ENCODE results near the gene PCDHGA7.
A peak's percentile ranks its signal among the peaks of the same experiment; 100 is the strongest.
"Not testable (repeated sequence)": the region's sequence is repeated elsewhere in the genome, so short reads cannot be mapped to it uniquely, and the experiment has no call there.

Gene PCDHGA7

DNA sequence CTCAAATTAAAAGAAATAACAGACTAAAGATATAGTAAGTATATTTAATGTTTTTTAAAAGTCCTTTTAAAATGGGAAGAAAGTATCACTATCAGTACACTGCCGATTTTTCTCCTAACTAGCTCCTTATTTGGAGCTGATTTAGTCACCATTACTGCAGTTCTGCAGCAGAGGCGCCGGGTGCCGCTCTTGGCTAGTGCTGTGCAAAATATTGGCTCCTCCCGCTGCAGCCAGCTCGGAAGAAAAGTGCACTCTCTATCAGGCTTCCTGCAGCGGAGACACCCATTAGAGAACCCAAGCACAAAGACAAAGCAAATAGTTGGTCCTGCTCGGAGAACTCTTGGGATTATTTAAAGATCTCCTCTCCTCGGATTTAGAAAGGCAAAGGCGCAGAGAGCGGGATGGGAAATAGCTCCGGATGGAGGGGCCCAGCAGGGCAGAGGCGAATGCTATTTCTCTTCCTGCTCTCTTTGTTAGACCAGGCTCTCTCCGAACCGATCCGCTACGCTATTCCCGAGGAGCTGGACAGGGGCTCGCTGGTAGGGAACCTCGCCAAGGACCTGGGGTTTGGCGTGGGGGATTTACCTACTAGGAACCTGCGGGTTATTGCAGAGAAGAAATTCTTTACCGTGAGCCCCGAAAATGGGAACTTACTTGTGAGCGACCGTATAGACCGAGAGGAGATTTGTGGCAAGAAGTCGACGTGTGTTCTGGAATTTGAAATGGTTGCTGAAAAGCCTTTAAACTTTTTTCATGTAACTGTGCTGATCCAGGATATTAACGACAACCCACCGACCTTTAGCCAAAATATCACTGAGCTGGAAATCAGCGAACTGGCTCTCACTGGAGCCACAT lies 12.3 kb upstream of the PCDHGA7 start, which contains the start of gene PCDHGB3:
PCDHGB3 (plus strand) TSS at position 249 of the 855 bp plus-strand sequence; CDS start at position 402, 153 bp downstream.
- peak; percentile 35 for DNase-seq

GRCh38 chr5:141371572-141372475 lies 10.7 kb upstream of the PCDHGA7 start:
- DNase-seq, result no peak

DNA sequence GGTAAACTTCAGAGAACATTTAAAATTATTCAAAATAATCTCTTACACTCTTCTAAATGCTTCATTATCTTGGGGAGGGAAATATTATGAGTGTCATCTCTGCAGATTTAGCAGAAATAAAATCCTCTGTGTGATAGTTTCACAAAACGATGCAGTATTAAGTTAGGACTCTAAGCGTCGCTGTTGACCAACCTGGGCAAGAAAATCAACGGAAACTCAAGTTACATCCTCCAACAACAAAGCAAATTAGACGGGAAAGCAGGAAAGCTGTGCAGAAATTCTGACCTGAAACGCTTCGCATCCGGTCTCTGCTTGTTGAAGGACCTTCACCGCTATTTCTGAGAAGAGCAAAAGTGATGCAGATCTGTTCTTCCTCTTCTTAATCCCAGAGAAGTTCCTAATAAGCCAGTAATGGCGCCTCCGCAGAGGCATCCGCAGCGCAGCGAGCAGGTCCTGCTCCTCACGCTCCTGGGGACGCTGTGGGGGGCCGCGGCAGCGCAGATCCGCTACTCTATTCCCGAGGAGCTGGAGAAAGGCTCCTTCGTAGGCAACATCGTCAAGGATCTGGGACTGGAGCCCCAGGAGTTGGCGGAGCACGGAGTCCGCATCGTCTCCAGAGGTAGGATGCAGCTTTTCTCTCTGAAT lies 8.7 kb upstream of the PCDHGA7 start, which contains the start of gene PCDHGA6:
PCDHGA6 (plus strand) TSS at position 219 of the 645 bp plus-strand sequence; CDS start at position 412, 193 bp downstream.
- DNase-seq, result no peak

DNA sequence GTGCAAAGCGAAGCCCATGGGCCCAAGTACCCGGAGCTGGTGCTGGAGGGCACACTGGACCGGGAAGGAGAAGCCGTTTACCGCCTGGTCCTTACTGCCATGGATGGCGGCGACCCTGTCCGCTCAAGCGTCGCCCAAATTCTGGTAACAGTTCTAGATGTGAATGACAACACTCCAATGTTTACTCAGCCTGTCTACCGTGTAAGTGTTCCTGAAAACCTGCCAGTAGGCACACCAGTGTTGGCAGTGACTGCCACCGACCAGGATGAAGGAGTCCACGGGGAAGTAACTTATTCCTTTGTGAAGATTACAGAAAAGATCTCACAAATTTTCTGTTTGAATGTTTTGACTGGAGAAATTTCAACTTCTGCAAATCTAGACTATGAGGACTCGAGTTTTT lies 7.9 kb upstream of the PCDHGA7 start:
- no peak for DNase-seq

GRCh38 chr5:141375444-141376155 lies 6.9 kb upstream of the PCDHGA7 start:
- DNase-seq, result not testable (repeated sequence)

DNA sequence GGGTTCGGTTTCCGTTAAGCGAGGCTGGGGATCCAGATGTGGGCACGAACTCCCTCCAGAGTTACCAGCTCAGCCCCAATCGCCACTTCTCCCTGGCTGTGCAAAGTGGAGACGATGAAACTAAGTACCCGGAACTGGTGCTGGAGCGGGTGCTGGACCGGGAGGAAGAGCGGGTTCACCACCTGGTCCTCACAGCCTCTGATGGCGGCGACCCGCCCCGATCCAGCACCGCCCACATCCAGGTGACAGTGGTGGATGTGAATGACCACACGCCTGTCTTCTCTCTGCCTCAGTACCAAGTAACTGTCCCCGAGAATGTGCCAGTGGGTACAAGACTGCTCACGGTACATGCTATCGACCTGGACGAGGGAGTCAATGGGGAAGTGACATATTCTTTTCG lies 803 bp downstream of the PCDHGA7 start:
- DNase-seq, result no peak

GRCh38 chr5:141384471-141385267 lies 2.1 kb downstream of the PCDHGA7 start:
- no peak for DNase-seq

GRCh38 chr5:141387557-141388311 lies 5.2 kb downstream of the PCDHGA7 start, which contains the start of gene PCDHGB4:
PCDHGB4 (plus strand) TSS chr5:141387698; CDS start chr5:141387885, 187 bp downstream.
- DNase-seq, result peak; percentile 39

DNA sequence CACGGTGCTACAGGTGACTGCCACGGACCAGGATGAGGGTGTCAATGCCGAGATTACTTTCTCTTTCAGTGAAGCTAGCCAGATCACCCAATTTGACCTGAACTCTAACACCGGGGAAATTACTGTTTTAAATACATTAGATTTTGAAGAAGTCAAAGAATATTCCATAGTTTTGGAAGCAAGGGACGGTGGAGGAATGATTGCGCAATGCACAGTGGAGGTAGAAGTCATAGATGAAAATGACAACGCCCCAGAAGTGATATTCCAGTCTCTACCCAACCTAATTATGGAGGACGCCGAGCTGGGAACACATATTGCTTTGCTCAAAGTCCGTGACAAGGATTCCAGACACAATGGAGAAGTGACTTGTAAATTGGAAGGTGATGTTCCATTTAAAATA lies 6.1 kb downstream of the PCDHGA7 start:
- no peak for DNase-seq

- DNase-seq, result no peak
Observed at GRCh38 chr5:141389153-141390042, 6.9 kb downstream of the PCDHGA7 start.

DNA sequence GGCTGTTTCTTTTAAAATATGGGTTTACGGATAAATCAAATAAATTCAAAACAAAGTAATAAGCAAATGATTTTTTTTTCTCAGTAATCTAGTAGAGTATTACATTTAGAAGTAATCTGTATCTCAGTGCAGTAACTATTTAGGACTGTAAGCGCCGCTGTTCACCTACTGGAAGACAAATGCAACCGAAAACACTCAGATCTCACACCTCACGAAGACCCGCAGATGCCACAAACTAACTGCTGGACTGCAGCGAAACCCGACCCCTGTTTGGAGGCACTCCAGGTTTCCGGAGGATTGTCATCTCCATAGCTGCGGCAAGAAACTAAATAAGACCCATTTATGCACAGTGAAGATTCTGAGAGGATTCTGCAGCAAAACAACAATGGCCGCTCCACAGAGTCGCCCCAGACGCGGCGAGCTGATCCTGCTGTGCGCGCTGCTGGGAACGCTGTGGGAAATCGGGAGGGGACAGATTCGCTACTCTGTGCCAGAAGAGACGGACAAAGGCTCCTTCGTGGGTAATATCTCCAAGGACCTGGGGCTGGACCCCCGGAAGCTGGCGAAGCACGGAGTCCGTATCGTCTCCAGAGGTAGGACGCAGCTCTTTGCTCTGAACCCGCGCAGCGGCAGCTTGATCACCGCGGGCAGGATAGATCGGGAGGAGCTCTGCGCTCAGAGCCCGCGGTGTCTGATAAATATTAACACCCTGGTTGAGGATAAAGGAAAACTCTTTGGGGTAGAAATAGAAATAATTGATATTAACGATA lies 10.1 kb downstream of the PCDHGA7 start, which contains the start of gene PCDHGA8:
PCDHGA8 (plus strand) TSS at position 205 of the 770 bp plus-strand sequence; CDS start at position 386, 181 bp downstream.
- no peak for DNase-seq

DNA sequence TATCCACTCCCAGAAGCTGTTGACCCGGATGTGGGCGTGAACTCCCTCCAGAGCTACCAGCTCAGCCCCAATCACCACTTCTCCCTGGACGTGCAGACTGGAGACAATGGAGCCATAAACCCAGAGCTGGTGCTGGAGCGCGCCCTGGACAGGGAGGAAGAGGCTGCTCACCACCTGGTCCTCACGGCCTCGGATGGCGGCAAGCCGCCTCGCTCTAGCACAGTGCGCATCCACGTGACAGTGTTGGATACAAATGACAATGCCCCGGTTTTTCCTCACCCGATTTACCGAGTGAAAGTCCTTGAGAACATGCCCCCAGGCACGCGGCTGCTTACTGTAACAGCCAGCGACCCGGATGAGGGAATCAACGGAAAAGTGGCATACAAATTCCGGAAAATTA lies 10.7 kb downstream of the PCDHGA7 start:
- no peak for DNase-seq

GRCh38 chr5:141394401-141395187 lies 12.1 kb downstream of the PCDHGA7 start:
- DNase-seq, result not testable (repeated sequence)

DNA sequence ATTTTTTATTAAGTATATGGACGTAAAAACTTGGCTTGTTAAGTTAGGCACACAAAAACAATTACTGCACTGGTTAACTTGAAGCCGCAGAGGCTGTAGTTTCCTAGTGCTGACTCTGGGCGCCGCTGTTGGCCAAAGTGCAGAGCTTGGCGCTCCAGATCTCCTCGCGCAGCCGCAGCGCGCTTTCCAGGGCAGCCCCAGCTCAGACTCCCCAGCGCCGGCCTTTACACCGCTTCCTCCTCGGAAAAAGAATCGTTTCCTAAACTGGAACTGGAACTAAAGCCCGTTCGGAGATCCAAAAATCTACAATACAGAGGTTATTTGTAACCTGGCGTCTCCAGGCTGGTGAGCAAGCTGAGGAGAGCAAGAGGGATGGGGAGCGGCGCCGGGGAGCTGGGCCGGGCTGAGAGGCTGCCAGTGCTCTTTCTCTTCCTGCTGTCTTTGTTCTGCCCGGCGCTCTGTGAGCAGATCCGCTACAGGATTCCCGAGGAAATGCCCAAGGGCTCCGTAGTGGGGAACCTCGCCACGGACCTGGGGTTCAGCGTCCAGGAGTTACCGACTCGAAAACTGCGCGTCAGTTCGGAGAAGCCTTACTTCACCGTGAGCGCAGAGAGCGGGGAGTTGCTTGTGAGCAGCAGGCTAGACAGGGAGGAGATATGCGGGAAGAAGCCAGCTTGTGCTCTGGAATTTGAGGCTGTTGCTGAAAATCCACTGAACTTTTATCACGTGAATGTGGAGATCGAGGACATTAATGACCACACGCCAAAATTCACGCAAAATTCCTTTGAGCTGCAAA lies 15.4 kb downstream of the PCDHGA7 start, which contains the start of gene PCDHGB5:
PCDHGB5 (plus strand) TSS at position 192 of the 796 bp plus-strand sequence; CDS start at position 373, 181 bp downstream.
- DNase-seq, result peak; percentile 42

GRCh38 chr5:141398608-141399007 lies 16.1 kb downstream of the PCDHGA7 start:
- DNase-seq, result no peak

DNA sequence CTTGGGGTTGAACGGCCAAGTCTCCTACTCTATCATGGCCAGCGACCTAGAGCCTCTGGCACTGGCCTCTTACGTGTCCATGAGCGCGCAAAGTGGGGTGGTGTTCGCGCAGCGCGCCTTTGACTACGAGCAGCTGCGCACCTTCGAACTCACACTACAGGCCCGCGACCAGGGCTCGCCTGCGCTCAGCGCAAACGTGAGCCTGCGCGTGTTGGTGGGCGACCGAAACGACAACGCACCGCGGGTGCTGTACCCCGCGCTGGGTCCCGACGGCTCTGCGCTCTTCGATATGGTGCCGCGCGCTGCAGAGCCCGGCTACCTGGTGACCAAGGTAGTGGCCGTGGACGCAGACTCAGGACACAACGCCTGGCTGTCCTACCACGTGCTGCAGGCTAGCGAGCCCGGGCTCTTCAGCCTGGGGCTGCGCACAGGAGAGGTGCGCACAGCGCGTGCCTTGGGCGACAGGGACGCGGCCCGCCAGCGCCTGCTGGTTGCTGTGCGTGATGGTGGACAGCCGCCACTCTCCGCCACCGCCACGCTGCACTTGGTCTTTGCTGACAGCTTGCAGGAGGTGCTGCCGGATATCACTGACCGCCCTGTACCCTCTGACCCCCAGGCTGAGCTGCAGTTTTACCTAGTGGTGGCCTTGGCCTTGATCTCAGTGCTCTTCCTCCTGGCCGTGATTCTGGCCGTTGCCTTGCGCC lies 17.2 kb downstream of the PCDHGA7 start:
- DNase-seq, result no peak

Measured in hematopoietic multipotent progenitor cell treated with erythropoietin and hydrocortisone succinate and interleukin-3 and kit ligand, for 6 days (in vitro differentiated cells).